ENCODE data around the gene PLXNA2. TPM values are rescaled to one million over a fixed set of nuclear protein-coding genes. Genes with fewer than 3 reads are reported as not detected.

Gene PLXNA2
- total RNA-seq, 1 donor from 2014 or later, result 37.9 TPM

DNA sequence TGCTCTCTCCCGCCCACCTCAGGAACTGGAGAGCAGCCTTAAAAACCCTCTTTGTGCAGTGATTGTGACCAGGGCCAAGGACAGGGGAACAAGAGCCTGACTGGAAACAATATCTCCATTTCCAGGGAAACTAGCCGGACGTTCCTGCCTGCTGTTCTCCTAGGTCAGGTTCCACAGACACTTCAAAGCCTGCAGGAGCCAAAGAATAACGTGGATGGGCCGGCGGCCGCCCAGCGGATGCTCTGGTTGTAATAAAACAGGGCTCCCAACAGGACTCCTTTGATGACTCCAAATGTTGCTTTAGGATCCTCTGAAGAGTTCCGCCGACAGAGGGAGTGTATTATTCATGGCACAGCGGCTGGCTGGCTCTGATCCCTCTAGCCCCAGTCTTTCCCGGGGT, 162.2 kb downstream of the PLXNA2 start:
- no peak for FAIRE-seq
- peak in 1 of 2 donors; percentile 49 for DNase-seq (ENCODE audit: low spot score in 2 of 2)

DNA sequence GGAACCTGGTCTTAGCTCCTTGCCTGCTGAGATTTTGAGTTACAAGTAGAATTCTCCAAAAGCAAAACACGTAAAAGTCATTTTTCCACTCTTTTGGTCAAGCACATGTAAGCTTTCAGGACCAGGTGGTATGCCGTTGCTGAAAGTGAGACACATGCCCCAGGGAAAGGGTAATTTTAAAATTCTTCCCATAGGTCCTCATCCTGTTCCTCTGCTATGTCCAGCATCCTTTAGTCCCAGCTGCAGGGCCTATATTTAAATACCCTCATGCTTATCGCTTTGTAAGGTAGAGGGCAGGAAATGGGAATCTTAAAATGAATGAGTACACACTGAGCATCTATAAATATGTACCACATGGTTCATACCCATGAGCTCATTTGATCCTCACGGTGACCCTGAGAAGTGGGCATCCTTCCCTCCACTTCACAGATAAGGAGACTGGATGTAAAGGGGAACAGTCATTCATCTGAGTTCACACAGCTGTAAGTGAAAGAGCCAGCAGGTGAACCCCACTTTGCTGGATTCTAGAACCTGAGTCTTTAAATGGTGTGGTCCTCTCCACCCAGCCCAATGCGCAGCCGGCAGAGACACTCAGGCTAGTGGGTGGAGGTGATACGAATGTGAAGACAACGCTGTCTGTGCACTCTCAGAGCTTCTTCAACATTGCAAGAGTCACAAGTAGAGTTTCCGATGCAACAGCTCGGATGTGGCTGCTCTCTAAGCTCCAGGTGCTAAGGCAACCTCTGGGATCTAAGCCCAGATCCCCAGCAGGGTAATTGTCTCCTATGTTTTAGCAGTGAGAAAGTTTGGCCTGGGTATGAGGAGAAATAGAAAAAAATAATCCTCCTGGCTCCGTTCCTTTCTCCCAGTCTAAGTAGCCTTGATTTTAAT, 163.5 kb downstream of the PLXNA2 start:
- FAIRE-seq (no peak), DNase-seq (ENCODE audit: low spot score in 2 of 2) (no peak)

DNA sequence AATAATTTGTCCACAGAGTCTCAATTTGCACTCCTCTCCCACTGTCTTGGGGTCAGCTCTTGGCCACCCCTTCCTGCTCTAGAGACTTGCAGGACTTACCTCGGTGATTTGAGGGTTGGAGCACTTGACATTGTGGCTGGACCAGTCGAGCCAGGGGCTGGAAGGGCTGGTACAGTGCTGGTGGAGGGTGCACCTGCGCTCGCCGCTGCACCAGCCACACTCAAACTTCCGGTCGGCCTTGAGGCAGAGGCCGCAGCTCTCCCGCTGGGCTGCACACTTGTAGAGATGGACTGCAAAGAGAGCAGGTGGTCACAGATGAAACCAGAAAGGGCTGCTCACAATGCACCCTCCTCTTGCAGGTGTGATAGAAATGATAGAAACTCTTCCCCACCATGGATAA, 165.0 kb downstream of the PLXNA2 start:
- FAIRE-seq (no peak), DNase-seq (ENCODE audit: low spot score in 2 of 2) (no peak)

- FAIRE-seq, result no peak
- DNase-seq (ENCODE audit: low spot score in 2 of 2), result no peak
Measured at GRCh38 chr1:208078752-208079151, 165.4 kb downstream of the PLXNA2 start.

GRCh38 chr1:208077232-208078075, 166.7 kb downstream of the PLXNA2 start:
- no peak for DNase-seq (ENCODE audit: low spot score in 2 of 2)
- no peak for FAIRE-seq

GRCh38 chr1:208074353-208074752, 169.8 kb downstream of the PLXNA2 start:
- no peak for FAIRE-seq
- no peak for DNase-seq (ENCODE audit: low spot score in 2 of 2)

- DNase-seq (ENCODE audit: low spot score in 2 of 2) (no peak), FAIRE-seq (no peak)
Measured at GRCh38 chr1:208071435-208072031, 172.7 kb downstream of the PLXNA2 start.

DNA sequence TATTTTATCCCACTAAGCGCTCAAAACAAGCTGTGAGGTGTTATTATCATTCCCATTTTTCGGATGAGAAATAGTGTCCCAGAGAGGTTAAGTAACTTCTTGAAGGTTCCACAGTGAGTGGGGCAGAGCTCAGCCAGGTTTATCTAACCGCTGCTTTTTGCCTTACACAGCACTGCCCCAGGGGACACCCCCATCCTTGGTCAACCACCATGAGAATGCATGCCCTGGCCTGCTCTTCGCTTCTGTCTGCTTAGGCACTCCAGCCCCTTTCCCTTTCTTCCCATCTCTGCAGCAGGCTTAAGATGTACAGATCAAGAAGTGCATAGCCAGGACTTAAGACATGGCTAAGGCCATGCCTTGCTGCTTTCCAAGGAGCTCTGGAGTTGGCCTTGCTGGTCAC, 174.3 kb downstream of the PLXNA2 start:
- FAIRE-seq (no peak), DNase-seq (ENCODE audit: low spot score in 2 of 2) (no peak)

DNA sequence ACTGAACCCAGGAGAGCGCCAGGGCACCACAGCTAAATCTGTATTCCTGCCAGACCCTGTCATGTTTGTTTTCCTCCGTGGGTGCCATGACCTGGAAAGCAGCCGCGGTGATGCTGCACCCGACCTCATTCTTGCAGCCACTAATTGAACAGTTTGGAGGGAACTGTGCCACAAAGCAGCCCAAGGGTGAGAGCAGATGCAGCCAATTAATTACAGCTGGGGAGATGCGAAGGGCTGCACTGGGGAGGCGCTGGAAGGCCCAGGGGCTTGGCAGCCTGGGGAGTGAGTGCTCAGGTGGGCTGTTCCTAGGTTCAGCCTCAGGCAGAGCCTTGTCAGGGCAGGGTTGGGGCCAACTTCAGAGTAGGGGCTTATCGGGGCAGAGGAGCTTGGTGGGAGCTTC, 174.9 kb downstream of the PLXNA2 start:
- FAIRE-seq, result no peak
- no peak for DNase-seq (ENCODE audit: low spot score in 2 of 2)

GRCh38 chr1:208068908-208069307, 175.3 kb downstream of the PLXNA2 start:
- no peak for FAIRE-seq

DNA sequence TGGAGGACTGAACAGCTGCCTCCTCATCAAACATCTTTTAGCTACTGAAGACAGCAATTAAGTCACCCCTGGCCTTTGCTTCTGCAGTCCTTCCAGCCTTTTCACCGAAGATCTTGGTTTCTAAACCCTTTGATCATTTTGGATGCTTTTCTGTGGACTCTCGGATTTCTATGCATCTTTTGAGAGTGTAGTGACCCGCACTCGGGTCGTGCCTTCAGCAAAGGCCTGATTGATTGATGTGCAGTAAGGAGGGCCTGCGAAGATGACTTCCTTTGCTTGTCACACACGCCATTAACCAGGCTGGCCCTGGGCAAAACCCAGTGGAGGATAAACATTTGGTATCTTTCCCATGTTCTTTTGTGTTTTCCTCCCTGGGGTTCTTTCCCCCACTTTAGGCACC, 175.8 kb downstream of the PLXNA2 start:
- DNase-seq (ENCODE audit: low spot score in 2 of 2), result no peak
- no peak for FAIRE-seq

More at GRCh38 chr1:208068908-208069307, 175.3 kb downstream of the PLXNA2 start:
- no peak for DNase-seq (ENCODE audit: low spot score in 2 of 2)

DNA sequence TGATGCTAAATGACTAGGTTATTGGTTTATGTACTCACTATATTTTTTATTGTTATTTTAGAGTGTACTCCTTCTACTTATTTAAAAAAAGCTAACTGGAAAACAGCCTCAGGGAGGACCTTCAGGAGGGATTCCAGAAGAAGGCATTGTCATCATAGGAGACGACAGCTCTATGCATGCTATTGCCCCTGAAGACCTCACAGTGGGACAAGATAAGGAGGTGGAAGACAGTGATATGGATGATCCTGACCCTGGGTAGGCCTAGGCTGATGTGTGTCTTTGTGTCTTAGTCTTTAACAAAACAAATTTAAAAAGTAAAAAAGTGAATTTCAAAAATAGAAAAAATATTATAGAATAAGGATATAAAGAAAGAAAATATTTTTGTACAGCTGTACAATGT, 177.6 kb downstream of the PLXNA2 start:
- DNase-seq (ENCODE audit: low spot score in 2 of 2), result no peak
- no peak for FAIRE-seq

- no peak for FAIRE-seq
- DNase-seq (ENCODE audit: low spot score in 2 of 2), result no peak
Measured at GRCh38 chr1:208065862-208066261, 178.3 kb downstream of the PLXNA2 start.

- FAIRE-seq (no peak), DNase-seq (ENCODE audit: low spot score in 2 of 2) (no peak)
Measured at GRCh38 chr1:208061632-208062031, 182.6 kb downstream of the PLXNA2 start.

- FAIRE-seq, result no peak
- no peak for DNase-seq (ENCODE audit: low spot score in 2 of 2)
Measured at GRCh38 chr1:208061118-208061517, 183.1 kb downstream of the PLXNA2 start.

DNA sequence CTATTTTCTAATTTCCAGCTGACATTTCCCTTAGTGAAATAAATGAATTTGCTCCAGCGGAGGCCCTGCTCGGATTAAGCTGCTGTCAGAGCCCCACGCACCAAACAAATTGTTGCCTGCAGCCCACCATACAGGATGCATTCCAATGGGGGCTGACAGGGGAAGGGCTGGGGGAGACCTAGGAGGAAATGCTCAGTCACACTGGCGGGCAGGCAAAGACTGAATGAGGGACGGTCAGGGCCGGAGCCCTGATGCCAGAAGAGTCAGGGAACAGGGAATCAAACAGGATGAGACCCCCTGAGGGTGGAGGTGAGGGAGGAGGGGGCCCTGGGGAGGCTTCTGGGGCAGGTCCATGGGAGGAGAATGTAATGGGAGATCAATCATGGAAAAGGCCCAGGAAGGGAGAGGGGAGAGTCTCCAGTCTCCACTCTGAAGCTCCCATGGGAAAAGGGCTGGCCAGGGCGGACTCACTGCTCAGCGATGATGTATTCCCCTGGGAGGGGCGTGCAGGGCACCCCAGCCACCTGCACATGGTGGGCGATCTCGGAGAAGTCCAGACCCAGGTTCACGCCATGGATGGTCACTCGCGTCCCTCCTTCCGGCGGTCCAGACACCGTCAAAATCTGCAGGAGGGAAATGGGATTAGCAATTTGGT, 183.8 kb downstream of the PLXNA2 start:
- DNase-seq (ENCODE audit: low spot score in 2 of 2) (no peak), FAIRE-seq (no peak)

GRCh38 chr1:208059409-208060001, 184.7 kb downstream of the PLXNA2 start:
- FAIRE-seq (no peak), DNase-seq (ENCODE audit: low spot score in 2 of 2) (no peak)

DNA sequence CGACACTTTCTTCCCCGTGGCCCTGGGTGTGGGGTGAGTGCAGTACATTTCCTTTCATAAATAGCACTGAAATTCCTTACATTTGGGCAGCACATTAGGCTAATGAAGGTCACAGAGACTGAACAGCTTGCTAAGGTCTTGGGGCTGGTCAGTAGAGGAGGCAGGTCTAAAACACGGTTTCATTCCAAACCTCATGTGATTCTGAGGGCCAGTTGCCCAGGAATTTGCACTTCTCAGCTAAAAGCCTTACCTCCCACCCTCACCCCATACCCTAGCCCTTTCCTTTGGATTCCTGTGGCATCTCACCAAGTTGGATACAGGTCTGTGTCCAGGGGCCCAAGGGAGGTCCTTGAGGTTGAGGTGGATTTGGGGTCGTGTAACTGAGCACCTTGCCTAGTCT, 185.4 kb downstream of the PLXNA2 start:
- DNase-seq (ENCODE audit: low spot score in 2 of 2) (no peak), FAIRE-seq (no peak)

GRCh38 chr1:208058267-208058666, 185.9 kb downstream of the PLXNA2 start:
- DNase-seq (ENCODE audit: low spot score in 2 of 2), result no peak
- no peak for FAIRE-seq

GRCh38 chr1:208057056-208057455, 187.1 kb downstream of the PLXNA2 start:
- no peak for FAIRE-seq

More at GRCh38 chr1:208057056-208057455, 187.1 kb downstream of the PLXNA2 start:
- no peak for DNase-seq (ENCODE audit: low spot score in 2 of 2)

All from frontal cortex (tissue), 4 donors.